CD4-positive, CD25-positive, alpha-beta regulatory T cell (primary cell): ENCODE results near the gene SDE2. TPM values are rescaled to one million over a fixed set of nuclear protein-coding genes. Genes with fewer than 3 reads are reported as not detected.

Source experiments
- ATAC-seq, 2 donors: fragments of 150-1000 bp; cut with Tn5 transposase; one replicate each; pipeline ENCODE4 v1.10.0; 2021; ENCODE audit warnings: low read depth in 2 of 2, moderate number of reproducible peaks in 2 of 2, moderate library complexity in 1 of 2
- DNase-seq, 3 donors: peaks; one replicate each; pipeline versions ENCODE4 v3.0.0 to v3.0.0-alpha.2; 2012 to 2022; ENCODE audit warnings: mixed read lengths in 1 of 3
- H3K27ac ChIP-seq: one replicate; pipeline ENCODE4 v1.7.0; 2013; ENCODE audit warnings: mild to moderate bottlenecking, low read length; ENCODE audit not compliant: insufficient read depth, poor library complexity, severe bottlenecking
- H3K27me3 ChIP-seq: one replicate; pipeline ENCODE4 v1.7.0; 2013; ENCODE audit warnings: low read length; ENCODE audit not compliant: control insufficient read depth, insufficient read depth
- H3K36me3 ChIP-seq: one replicate; pipeline ENCODE4 v1.7.0; 2013; ENCODE audit warnings: mild to moderate bottlenecking, low read length, moderate library complexity; ENCODE audit not compliant: control insufficient read depth, insufficient read depth
- H3K4me1 ChIP-seq: 2 replicates; pipeline ENCODE4 v1.7.0; 2013; ENCODE audit warnings: mild to moderate bottlenecking, low read length; ENCODE audit not compliant: insufficient read depth, control insufficient read depth, poor library complexity, severe bottlenecking
- H3K4me3 ChIP-seq: one replicate; pipeline ENCODE4 v1.7.0; 2013; ENCODE audit warnings: low read depth, mild to moderate bottlenecking, low read length, moderate library complexity
- H3K9me3 ChIP-seq, 2 experiments: 1 replicate in 1 of 2; 2 replicates in 1 of 2; pipeline ENCODE4 v1.7.0; 2013; ENCODE audit warnings: low read length in 2 of 2, mild to moderate bottlenecking in 1 of 2, moderate library complexity in 1 of 2; ENCODE audit not compliant: control insufficient read depth in 2 of 2
- H3K27ac Mint-ChIP-seq, 3 donors: one replicate each; pipeline ENCODE4 v1.8.0; 2020 to 2022; ENCODE audit warnings: mild to moderate bottlenecking in 3 of 3, mixed read lengths in 3 of 3, moderate library complexity in 2 of 3
- H3K27me3 Mint-ChIP-seq: one replicate; pipeline ENCODE4 v1.8.0; 2022; ENCODE audit warnings: mild to moderate bottlenecking, mixed read lengths
- H3K36me3 Mint-ChIP-seq: one replicate; pipeline ENCODE4 v1.8.0; 2020; ENCODE audit warnings: mixed read lengths
- H3K4me1 Mint-ChIP-seq, 4 donors: one replicate each; pipeline ENCODE4 v1.8.0; 2020 to 2022; ENCODE audit warnings: mixed read lengths in 4 of 4, mild to moderate bottlenecking in 1 of 4
- H3K4me3 Mint-ChIP-seq, 4 donors: one replicate each; pipeline ENCODE4 v1.8.0; 2020 to 2022; ENCODE audit warnings: mild to moderate bottlenecking in 4 of 4, mixed read lengths in 4 of 4, moderate library complexity in 3 of 4
- H3K9me3 Mint-ChIP-seq, 7 donors: one replicate each; pipeline ENCODE4 v1.8.0; 2020 to 2022; ENCODE audit warnings: mixed read lengths in 7 of 7, mild to moderate bottlenecking in 3 of 7, moderate library complexity in 2 of 7
- polyA plus RNA-seq, 4 donors: library from polyadenylated mRNA; unstranded; fragments of 300-500 nt; fragmentation: Illumina TruSeq; gene quantifications; one replicate each; pipeline ENCODE4 v1.2.3, GENCODE V29; 2021
- total RNA-seq: library from RNA; stranded (reverse); gene quantifications from one replicate; pipeline ENCODE4 v1.2.3, GENCODE V29; 2022

The SDE2 gene
- total and polyA plus RNA-seq, 5 donors from 2014 or later = 5.9 to 38.1 (median 11.2) TPM

DNA sequence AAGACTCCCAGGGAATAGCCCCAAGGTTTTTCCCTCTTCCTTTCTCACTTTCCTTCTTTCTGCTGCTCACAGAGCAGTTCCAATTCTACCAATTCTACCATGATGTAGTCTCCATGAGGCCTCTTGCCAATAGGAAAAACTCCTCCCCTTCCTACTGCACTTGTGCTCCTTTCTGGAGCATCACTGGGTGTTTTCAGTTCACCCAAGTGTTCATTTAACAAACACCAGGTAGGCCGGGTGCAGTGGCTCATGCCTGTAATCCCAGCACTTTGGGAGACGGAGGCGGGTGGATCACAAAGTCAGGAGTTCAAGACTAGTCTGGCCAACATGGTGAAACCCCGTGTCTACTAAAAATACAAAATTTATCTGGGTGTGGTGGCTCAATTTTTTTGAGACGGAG lies 36.8 kb upstream of the SDE2 start:
- peaks cover 15% of the 10 kb centered on the region for H3K27me3 Mint-ChIP-seq
- no peaks in the 10 kb centered on the region for H3K36me3 Mint-ChIP-seq
- no peaks in the 10 kb centered on the region for H3K4me1 Mint-ChIP-seq

DNA sequence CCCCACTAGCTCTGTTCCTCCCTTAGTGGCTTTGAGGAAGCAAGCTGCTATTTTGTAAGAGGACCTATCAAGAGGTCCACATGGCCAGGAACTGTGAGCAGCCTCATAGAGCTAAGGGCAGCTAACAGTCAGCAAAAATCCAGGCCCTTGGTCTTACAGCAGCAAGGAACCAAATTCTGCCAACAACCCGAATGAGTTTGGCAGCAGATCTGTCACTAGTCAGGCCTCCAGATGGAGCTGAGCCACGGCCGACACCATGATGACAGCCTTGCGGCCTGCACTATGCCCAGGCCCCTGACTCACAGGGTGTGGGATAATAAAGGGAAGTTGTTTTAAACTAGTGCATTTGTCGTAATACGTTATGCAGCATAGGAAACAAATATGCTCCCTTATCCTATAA lies 35.3 kb upstream of the SDE2 start:
- Mint-ChIP-seq H3K27me3 (peaks cover 13% of the 10 kb centered on the region), H3K36me3 (no peaks in the 10 kb centered on the region), H3K4me3 (no peak overlapping the region), H3K9me3 (peaks cover 0 to 3% (median 0%) of the 10 kb centered on the region in 7 donors), H3K4me1 (no peaks in the 10 kb centered on the region), H3K27ac (no peak overlapping the region)
- H3K4me3 ChIP-seq = no peak overlapping the region
- no peak overlapping the region for H3K27ac ChIP-seq
- no peaks in the 10 kb centered on the region for H3K27me3 ChIP-seq
- no peaks in the 10 kb centered on the region for H3K36me3 ChIP-seq
- ATAC-seq = peak; percentile 42 to 55
- no peak for DNase-seq
- no peaks in the 10 kb centered on the region for H3K9me3 ChIP-seq
- H3K4me1 ChIP-seq = no peaks in the 10 kb centered on the region

More for the DNA sequence above, 36.8 kb upstream of the SDE2 start:
- H3K4me3 Mint-ChIP-seq = no peak overlapping the region
- peaks cover 0 to 3% (median 0%) of the 10 kb centered on the region in 7 donors for H3K9me3 Mint-ChIP-seq
- Histone ChIP-seq H3K9me3 (no peaks in the 10 kb centered on the region), H3K4me3 (no peak overlapping the region), H3K36me3 (no peaks in the 10 kb centered on the region), H3K27me3 (no peaks in the 10 kb centered on the region), H3K27ac (no peak overlapping the region), H3K4me1 (no peaks in the 10 kb centered on the region)
- no peak overlapping the region for H3K27ac Mint-ChIP-seq
- no peak for ATAC-seq
- no peak for DNase-seq

DNA sequence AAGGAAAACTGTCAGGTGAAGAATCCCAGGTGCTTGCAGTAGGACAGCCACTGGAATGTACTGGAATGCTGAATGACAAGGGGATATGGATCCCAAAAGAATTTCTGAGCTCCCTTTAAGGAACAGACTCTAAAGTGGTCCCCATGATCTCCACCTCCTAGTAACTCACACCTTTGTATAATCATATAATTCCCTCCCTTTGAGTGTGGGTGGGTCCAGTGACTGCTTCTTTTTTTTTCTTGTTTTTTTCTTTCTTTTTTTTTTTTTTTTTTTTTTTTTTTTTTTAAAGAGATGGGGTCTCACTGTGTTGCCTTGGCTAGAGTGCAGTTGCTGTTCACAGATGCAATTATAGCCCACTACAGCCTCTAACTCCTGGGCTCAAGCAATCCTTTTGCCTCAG lies 34.8 kb upstream of the SDE2 start:
- H3K4me1 Mint-ChIP-seq = no peaks in the 10 kb centered on the region
- Histone ChIP-seq H3K27me3 (no peaks in the 10 kb centered on the region), H3K36me3 (no peaks in the 10 kb centered on the region), H3K4me1 (no peaks in the 10 kb centered on the region), H3K4me3 (no peak overlapping the region), H3K27ac (no peak overlapping the region), H3K9me3 (no peaks in the 10 kb centered on the region)
- peaks cover 12% of the 10 kb centered on the region for H3K27me3 Mint-ChIP-seq
- H3K9me3 Mint-ChIP-seq = peaks cover 0 to 3% (median 0%) of the 10 kb centered on the region in 7 donors
- no peak overlapping the region for H3K27ac Mint-ChIP-seq
- no peak overlapping the region for H3K4me3 Mint-ChIP-seq
- no peaks in the 10 kb centered on the region for H3K36me3 Mint-ChIP-seq
- ATAC-seq (no peak), DNase-seq (no peak)

DNA sequence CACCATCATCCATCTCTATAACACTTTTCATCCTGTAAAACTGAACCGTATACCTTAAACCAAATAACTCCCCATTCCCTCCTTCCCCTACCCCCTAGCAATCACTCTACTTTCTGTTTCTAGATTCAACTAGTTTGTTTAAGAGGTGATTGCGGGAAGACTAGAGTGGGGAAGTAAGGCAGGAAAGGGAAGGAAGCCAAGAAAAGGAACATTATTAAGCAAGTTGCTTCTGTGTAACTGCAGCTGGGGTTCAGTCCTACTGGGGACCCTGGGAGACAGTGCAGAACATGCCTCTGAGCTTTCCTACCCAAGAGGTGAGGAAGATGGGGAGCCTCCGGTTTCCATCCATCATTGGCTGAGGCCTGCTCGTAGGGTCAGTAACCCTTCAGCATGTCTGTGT lies 34.4 kb upstream of the SDE2 start:
- Histone ChIP-seq H3K36me3 (no peaks in the 10 kb centered on the region), H3K27me3 (no peaks in the 10 kb centered on the region), H3K9me3 (no peaks in the 10 kb centered on the region), H3K4me3 (no peak overlapping the region), H3K27ac (no peak overlapping the region), H3K4me1 (no peaks in the 10 kb centered on the region)
- Mint-ChIP-seq H3K4me1 (no peaks in the 10 kb centered on the region), H3K27me3 (peaks cover 11% of the 10 kb centered on the region), H3K9me3 (peaks cover 0 to 3% (median 0%) of the 10 kb centered on the region in 7 donors), H3K36me3 (no peaks in the 10 kb centered on the region), H3K27ac (peak overlapping the region in 1 of 3 donors; percentile 5), H3K4me3 (no peak overlapping the region)
- ATAC-seq (no peak), DNase-seq (no peak)

DNA sequence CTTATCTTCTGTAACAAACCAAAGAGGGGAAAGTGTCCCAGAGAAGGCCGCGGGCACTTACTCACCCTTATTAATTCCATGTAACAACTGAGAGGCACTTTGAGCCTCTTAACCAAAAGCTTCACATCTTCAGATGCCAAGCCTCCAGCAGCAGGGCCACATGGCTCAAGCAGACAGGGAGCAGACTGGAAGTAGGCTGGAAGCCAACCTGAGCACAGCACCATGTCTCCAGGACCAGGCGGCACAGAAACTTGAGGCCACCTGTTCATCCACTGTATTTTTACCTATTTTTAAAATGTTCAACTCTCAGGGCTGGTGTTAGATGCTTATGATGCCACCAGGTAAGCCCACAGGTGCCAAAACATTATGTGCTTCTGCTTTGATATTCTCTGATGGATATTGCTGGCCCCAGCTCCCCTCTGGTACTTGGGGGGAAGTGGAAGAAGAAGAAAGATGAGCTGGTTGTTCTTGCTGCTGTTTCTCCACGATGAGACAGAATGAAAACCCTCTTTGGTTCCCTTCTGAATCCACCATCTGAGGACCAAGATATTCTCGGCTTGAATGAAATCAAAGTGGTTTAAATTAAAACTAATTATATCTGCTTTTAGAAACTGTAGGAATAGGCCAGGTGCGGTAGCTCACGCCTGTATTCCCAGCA lies 30.6 kb upstream of the SDE2 start:
- Histone ChIP-seq H3K36me3 (no peaks in the 10 kb centered on the region), H3K27me3 (no peaks in the 10 kb centered on the region), H3K27ac (no peak overlapping the region), H3K4me3 (no peak overlapping the region), H3K4me1 (no peaks in the 10 kb centered on the region), H3K9me3 (no peaks in the 10 kb centered on the region)
- H3K4me1 Mint-ChIP-seq = no peaks in the 10 kb centered on the region
- peak overlapping the region in 1 of 3 donors; percentile 77 for H3K27ac Mint-ChIP-seq
- peaks cover 0 to 1% (median 0%) of the 10 kb centered on the region in 7 donors for H3K9me3 Mint-ChIP-seq
- ATAC-seq = no peak
- peaks cover 10% of the 10 kb centered on the region for H3K27me3 Mint-ChIP-seq
- no peak overlapping the region for H3K4me3 Mint-ChIP-seq
- no peak for DNase-seq
- H3K36me3 Mint-ChIP-seq = no peaks in the 10 kb centered on the region

DNA sequence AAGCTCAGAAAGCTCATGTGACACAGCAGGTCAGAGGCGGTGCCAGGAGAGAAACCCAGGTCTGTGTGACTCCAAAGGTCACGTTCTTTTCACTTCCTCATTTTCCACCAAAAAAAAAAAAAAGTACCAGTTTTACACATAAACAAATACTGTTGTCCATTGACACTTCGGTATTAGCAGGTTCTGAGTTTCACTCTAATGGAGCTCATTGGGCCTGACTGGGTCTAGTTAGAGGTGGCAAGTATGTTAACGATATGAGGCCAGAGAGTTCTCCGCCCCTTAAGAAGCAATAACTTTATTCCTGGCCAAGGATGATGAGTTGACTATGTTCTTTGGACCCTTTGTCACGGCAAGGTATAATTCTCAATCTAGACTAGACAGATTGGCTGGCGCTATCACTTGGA lies 30.0 kb upstream of the SDE2 start:
- no peak overlapping the region for H3K27ac ChIP-seq
- no peaks in the 10 kb centered on the region for H3K4me1 Mint-ChIP-seq
- peaks cover 10% of the 10 kb centered on the region for H3K27me3 Mint-ChIP-seq
- no peak for DNase-seq
- H3K27me3 ChIP-seq = no peaks in the 10 kb centered on the region
- no peaks in the 10 kb centered on the region for H3K9me3 ChIP-seq
- H3K27ac Mint-ChIP-seq = no peak overlapping the region
- no peak overlapping the region for H3K4me3 Mint-ChIP-seq
- H3K9me3 Mint-ChIP-seq = peaks cover 0 to 1% (median 0%) of the 10 kb centered on the region in 7 donors
- H3K4me3 ChIP-seq = no peak overlapping the region
- no peaks in the 10 kb centered on the region for H3K36me3 ChIP-seq
- no peaks in the 10 kb centered on the region for H3K36me3 Mint-ChIP-seq
- ATAC-seq = peak in 1 of 2 donors; percentile 37
- H3K4me1 ChIP-seq = no peaks in the 10 kb centered on the region

DNA sequence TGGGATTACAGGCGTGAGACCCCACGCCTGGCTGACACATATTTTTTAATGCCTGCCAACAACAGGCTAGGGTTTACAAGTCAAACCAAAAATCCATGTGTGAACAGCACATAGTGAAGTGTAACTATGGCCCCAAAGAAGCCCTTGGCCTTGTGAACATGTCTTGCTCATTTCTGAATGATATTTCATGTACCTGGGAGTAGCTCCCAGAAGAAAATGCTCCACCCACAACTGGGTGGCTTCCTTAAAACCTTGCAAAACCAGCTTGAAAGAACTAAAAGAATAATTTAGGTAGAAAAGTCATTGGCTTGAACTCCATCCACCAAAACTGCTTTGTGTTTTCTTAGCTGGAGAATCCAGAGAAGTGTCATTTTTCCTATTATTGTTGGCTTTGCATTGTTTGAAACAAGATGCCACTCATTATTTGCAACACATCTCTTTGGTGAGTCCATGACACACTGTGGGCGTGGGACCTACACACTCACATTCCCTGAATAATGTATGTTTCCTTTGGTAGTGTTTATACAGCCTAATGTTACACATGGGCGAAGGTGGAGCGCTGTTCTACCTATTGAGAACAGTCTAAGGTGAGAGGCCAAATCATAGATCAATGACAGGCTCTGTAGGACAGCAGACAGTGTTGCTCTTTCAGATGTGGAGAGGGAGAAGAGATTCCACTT lies 28.5 kb upstream of the SDE2 start:
- Mint-ChIP-seq H3K9me3 (peaks cover 0 to 1% (median 0%) of the 10 kb centered on the region in 7 donors), H3K27me3 (peaks cover 14% of the 10 kb centered on the region), H3K4me1 (no peaks in the 10 kb centered on the region), H3K4me3 (no peak overlapping the region), H3K36me3 (no peaks in the 10 kb centered on the region), H3K27ac (peak overlapping the region in 1 of 3 donors; percentile 38)
- H3K27me3 ChIP-seq = no peaks in the 10 kb centered on the region
- no peaks in the 10 kb centered on the region for H3K4me1 ChIP-seq
- H3K4me3 ChIP-seq = no peak overlapping the region
- no peak for ATAC-seq
- no peak overlapping the region for H3K27ac ChIP-seq
- H3K36me3 ChIP-seq = no peaks in the 10 kb centered on the region
- no peak for DNase-seq
- H3K9me3 ChIP-seq = no peaks in the 10 kb centered on the region

DNA sequence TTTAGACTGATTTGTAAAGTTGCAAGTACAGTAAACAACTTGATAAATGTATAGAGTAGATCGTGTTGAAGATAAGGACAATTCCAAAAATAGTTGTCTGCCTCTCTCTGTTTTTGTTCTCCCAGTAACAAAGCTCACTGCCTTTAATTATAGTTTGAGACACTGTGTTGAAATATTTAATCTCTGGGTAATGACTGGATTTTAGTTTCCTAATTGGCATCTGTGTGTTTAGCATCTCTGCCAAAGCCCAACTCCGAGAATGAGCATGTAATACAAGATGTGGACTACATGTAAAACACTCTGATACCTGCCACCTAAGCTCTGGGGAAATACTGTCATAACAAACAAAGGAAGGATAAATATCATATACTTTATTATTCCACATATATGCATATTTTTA lies 27.7 kb upstream of the SDE2 start:
- Histone ChIP-seq H3K36me3 (no peaks in the 10 kb centered on the region), H3K9me3 (no peaks in the 10 kb centered on the region), H3K4me3 (no peak overlapping the region), H3K27ac (no peak overlapping the region), H3K4me1 (no peaks in the 10 kb centered on the region), H3K27me3 (no peaks in the 10 kb centered on the region)
- Mint-ChIP-seq H3K4me3 (no peak overlapping the region), H3K9me3 (no peaks in the 10 kb centered on the region), H3K4me1 (no peaks in the 10 kb centered on the region), H3K27ac (no peak overlapping the region), H3K36me3 (no peaks in the 10 kb centered on the region), H3K27me3 (peaks cover 14% of the 10 kb centered on the region)
- ATAC-seq (no peak), DNase-seq (no peak)
